ENCODE data around the gene SH3TC2.

Gene SH3TC2

GRCh38 chr5:149071756-149072155 is 8.9 kb upstream of the SH3TC2 start:
- no peak for TF ChIP-seq SIN3A (IDR thresholded peaks at IDR 0.05; ENCODE audit: borderline replicate concordance, insufficient read depth, low read length)

- TF ChIP-seq TAF1 (IDR thresholded peaks at IDR 0.05; ENCODE audit: borderline replicate concordance, insufficient read depth, low read length) (no peak), FOXP2 (optimal IDR thresholded peaks at IDR 0.05; ENCODE audit: borderline replicate concordance, extremely low read depth, extremely low read length, insufficient read depth) (no peak), POLR2AphosphoS5 (IDR thresholded peaks at IDR 0.05; ENCODE audit: low read depth, low read length) (no peak), SIN3A (IDR thresholded peaks at IDR 0.05; ENCODE audit: borderline replicate concordance, insufficient read depth, low read length) (no peak), REST (IDR thresholded peaks at IDR 0.05; ENCODE audit: insufficient read depth in 1 of 2, low read depth in 2 of 2, low read length in 2 of 2) (no peak)
Measured at GRCh38 chr5:149071216-149071615, 8.4 kb upstream of the SH3TC2 start.

GRCh38 chr5:149069711-149070110 is 6.8 kb upstream of the SH3TC2 start:
- TF ChIP-seq FOXP2 (optimal IDR thresholded peaks at IDR 0.05; ENCODE audit: borderline replicate concordance, extremely low read depth, extremely low read length, insufficient read depth): no peak
- TF ChIP-seq SIN3A (IDR thresholded peaks at IDR 0.05; ENCODE audit: borderline replicate concordance, insufficient read depth, low read length): no peak
- TF ChIP-seq TAF1 (IDR thresholded peaks at IDR 0.05; ENCODE audit: borderline replicate concordance, insufficient read depth, low read length): no peak
- TF ChIP-seq REST (IDR thresholded peaks at IDR 0.05; ENCODE audit: insufficient read depth in 1 of 2, low read depth in 2 of 2, low read length in 2 of 2): no peak
- TF ChIP-seq POLR2AphosphoS5 (IDR thresholded peaks at IDR 0.05; ENCODE audit: low read depth, low read length): no peak

- TF ChIP-seq POLR2AphosphoS5 (IDR thresholded peaks at IDR 0.05; ENCODE audit: low read depth, low read length): no peak
- TF ChIP-seq TAF1 (IDR thresholded peaks at IDR 0.05; ENCODE audit: borderline replicate concordance, insufficient read depth, low read length): no peak
- no peak for TF ChIP-seq SIN3A (IDR thresholded peaks at IDR 0.05; ENCODE audit: borderline replicate concordance, insufficient read depth, low read length)
- no peak for TF ChIP-seq FOXP2 (optimal IDR thresholded peaks at IDR 0.05; ENCODE audit: borderline replicate concordance, extremely low read depth, extremely low read length, insufficient read depth)
- no peak for TF ChIP-seq REST (IDR thresholded peaks at IDR 0.05; ENCODE audit: insufficient read depth in 1 of 2, low read depth in 2 of 2, low read length in 2 of 2)
Measured at GRCh38 chr5:149063896-149064478, 1.1 kb upstream of the SH3TC2 start.

GRCh38 chr5:149062371-149063016 is 368 bp downstream of the SH3TC2 start:
- no peak for TF ChIP-seq TAF1 (IDR thresholded peaks at IDR 0.05; ENCODE audit: borderline replicate concordance, insufficient read depth, low read length)
- no peak for TF ChIP-seq REST (IDR thresholded peaks at IDR 0.05; ENCODE audit: insufficient read depth in 1 of 2, low read depth in 2 of 2, low read length in 2 of 2)
- no peak for TF ChIP-seq FOXP2 (optimal IDR thresholded peaks at IDR 0.05; ENCODE audit: borderline replicate concordance, extremely low read depth, extremely low read length, insufficient read depth)
- TF ChIP-seq SIN3A (IDR thresholded peaks at IDR 0.05; ENCODE audit: borderline replicate concordance, insufficient read depth, low read length): no peak
- no peak for TF ChIP-seq POLR2AphosphoS5 (IDR thresholded peaks at IDR 0.05; ENCODE audit: low read depth, low read length)

Data from PFSK-1 (cell line).